ENCODE data around the gene PRG3. TPM values are rescaled to one million over a fixed set of nuclear protein-coding genes. Genes with fewer than 3 reads are reported as not detected.
A peak's percentile ranks its signal among the peaks of the same experiment; 100 is the strongest.

The PRG3 gene
- total RNA-seq, 1 experiment from 2014 or later: not detected

DNA sequence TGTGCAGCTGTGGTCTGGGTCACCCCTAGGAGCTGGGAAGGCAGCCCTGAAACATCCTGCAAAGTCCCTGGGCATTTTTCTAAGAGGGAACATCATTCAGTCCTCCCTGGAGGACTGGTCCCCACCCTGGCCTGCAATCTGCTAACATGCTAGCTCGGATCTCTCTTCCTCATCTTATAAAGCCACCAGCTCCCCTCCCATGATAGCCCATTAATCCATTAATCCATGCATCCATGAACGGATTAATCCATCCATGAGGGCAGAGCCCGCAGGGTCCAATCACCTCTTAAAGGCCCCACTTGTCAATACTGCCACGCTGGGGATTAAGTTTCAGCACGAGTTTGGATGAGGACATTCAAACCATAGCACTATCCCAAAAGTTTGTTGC is 12.1 kb downstream of the PRG3 start (continued):
- TF ChIP-seq STAT6 (CRISPR knock-in tag; conservative IDR thresholded peaks at IDR 0.05; ENCODE audit: low read depth) (no peak), ZNF263 (CRISPR knock-in tag; IDR thresholded peaks at IDR 0.05; ENCODE audit: low read depth) (no peak), ZNF121 (CRISPR knock-in tag; IDR thresholded peaks at IDR 0.05) (no peak), NFATC4 (CRISPR knock-in tag; IDR thresholded peaks at IDR 0.05) (no peak)
- TF ChIP-seq, protein P1, sequence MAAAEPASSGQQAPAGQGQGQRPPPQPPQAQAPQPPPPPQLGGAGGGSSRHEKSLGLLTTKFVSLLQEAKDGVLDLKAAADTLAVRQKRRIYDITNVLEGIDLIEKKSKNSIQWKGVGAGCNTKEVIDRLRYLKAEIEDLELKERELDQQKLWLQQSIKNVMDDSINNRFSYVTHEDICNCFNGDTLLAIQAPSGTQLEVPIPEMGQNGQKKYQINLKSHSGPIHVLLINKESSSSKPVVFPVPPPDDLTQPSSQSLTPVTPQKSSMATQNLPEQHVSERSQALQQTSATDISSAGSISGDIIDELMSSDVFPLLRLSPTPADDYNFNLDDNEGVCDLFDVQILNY (CRISPR knock-in tag; IDR thresholded peaks at IDR 0.05): no peak

- peak overlapping the region; percentile 19; the same call in 1 of the 2 replicates for H3K27ac Mint-ChIP-seq
- H3K4me3 Mint-ChIP-seq: no peak overlapping the region
- CTCF ChIA-PET: interaction anchor here (0.6 to 1.2 kb wide), 4 partner anchors 11 to 158 kb away, joined by 3 to 4 read pairs (median 3); no protein-coding TSS in a partner anchor
- no peak for DNase-seq (ENCODE audit: low spot score)
- H3K9me3 Mint-ChIP-seq: peaks cover 2% of the 10 kb centered on the region; the same call in 1 of the 2 replicates
- no peaks in the 10 kb centered on the region for H3K36me3 Mint-ChIP-seq
- peaks cover 24% of the 10 kb centered on the region for H3K4me1 Mint-ChIP-seq
- TF ChIP-seq, protein P1 (CRISPR knock-in tag; IDR thresholded peaks at IDR 0.05): no peak
- TF ChIP-seq ZNF317 (CRISPR knock-in tag; IDR thresholded peaks at IDR 0.05; ENCODE audit: borderline replicate concordance, low read depth) (no peak), KAT7 (CRISPR knock-in tag; IDR thresholded peaks at IDR 0.05; ENCODE audit: borderline replicate concordance) (no peak), NFYB (CRISPR knock-in tag; conservative IDR thresholded peaks at IDR 0.05; ENCODE audit: low read depth) (no peak), ELF4 (CRISPR knock-in tag; IDR thresholded peaks at IDR 0.05; ENCODE audit: low read depth) (no peak), PRRX2 (CRISPR knock-in tag; IDR thresholded peaks at IDR 0.05) (no peak), NR3C1 (CRISPR knock-in tag; conservative IDR thresholded peaks at IDR 0.05; ENCODE audit: low read depth) (no peak), ZMAT4 (CRISPR knock-in tag; IDR thresholded peaks at IDR 0.05) (no peak), IRF1 (CRISPR knock-in tag; IDR thresholded peaks at IDR 0.05) (no peak), CDX4 (CRISPR knock-in tag; IDR thresholded peaks at IDR 0.05; ENCODE audit: borderline replicate concordance) (no peak)
- TF ChIP-seq, protein P2, sequence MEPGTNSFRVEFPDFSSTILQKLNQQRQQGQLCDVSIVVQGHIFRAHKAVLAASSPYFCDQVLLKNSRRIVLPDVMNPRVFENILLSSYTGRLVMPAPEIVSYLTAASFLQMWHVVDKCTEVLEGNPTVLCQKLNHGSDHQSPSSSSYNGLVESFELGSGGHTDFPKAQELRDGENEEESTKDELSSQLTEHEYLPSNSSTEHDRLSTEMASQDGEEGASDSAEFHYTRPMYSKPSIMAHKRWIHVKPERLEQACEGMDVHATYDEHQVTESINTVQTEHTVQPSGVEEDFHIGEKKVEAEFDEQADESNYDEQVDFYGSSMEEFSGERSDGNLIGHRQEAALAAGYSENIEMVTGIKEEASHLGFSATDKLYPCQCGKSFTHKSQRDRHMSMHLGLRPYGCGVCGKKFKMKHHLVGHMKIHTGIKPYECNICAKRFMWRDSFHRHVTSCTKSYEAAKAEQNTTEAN (CRISPR knock-in tag; IDR thresholded peaks at IDR 0.05): no peak
- H3K27me3 Mint-ChIP-seq (ENCODE audit: low read depth): peaks cover 1% of the 10 kb centered on the region; the same call in 1 of the 2 replicates
- no peak for ATAC-seq
- POLR2A ChIA-PET: no interaction called here
Observed at GRCh38 chr11:57368106-57368844, 12.7 kb downstream of the PRG3 start.

All from WTC11 (cell line).